H9 (cell line): Measurements from ENCODE around the gene RNF13. TPM values are rescaled to one million over a fixed set of nuclear protein-coding genes. Genes with fewer than 3 reads are reported as not detected.

ENCODE experiments used
- DNase-seq: peaks from one replicate; pipeline ENCODE4 v3.0.0-alpha.2; 2017
- H2AFZ ChIP-seq: one replicate; pipeline ENCODE4 v1.6.1; 2013; ENCODE audit warnings: mild to moderate bottlenecking, low read length, control low read depth, moderate library complexity
- H2AK5ac ChIP-seq: 2 replicates; pipeline ENCODE4 v1.6.1; 2013; ENCODE audit warnings: low read length, control low read depth, mixed read lengths; ENCODE audit not compliant: insufficient read length
- H2BK120ac ChIP-seq: one replicate; pipeline ENCODE4 v1.6.1; 2013; ENCODE audit warnings: low read depth, mild to moderate bottlenecking, low read length, control low read depth, inconsistent platforms; ENCODE audit not compliant: poor library complexity, severe bottlenecking
- H2BK12ac ChIP-seq: 2 replicates; pipeline ENCODE4 v1.6.1; 2013; ENCODE audit warnings: low read length, control low read depth, mixed read lengths, low read depth; ENCODE audit not compliant: insufficient read length
- H2BK15ac ChIP-seq: 2 replicates; pipeline ENCODE4 v1.6.1; 2013; ENCODE audit warnings: low read depth, low read length, control low read depth
- H2BK20ac ChIP-seq: one replicate; pipeline ENCODE4 v1.6.1; 2013; ENCODE audit warnings: low read depth, mild to moderate bottlenecking, low read length, control low read depth, inconsistent platforms; ENCODE audit not compliant: poor library complexity, severe bottlenecking
- H2BK5ac ChIP-seq: 2 replicates; pipeline ENCODE4 v1.6.1; 2013; ENCODE audit warnings: low read length, control low read depth, mixed read lengths; ENCODE audit not compliant: insufficient read length
- H3K14ac ChIP-seq: 2 replicates; pipeline ENCODE4 v1.6.1; 2013; ENCODE audit warnings: low read length, control low read depth; ENCODE audit not compliant: insufficient read depth
- H3K18ac ChIP-seq: 2 replicates; pipeline ENCODE4 v1.6.1; 2013; ENCODE audit warnings: low read depth, mild to moderate bottlenecking, mixed read lengths, low read length, control low read depth; ENCODE audit not compliant: insufficient read length
- H3K23ac ChIP-seq: 2 replicates; pipeline ENCODE4 v1.6.1; 2013; ENCODE audit warnings: low read length, control low read depth, mixed read lengths, low read depth; ENCODE audit not compliant: insufficient read length
- H3K23me2 ChIP-seq: 2 replicates; pipeline ENCODE4 v1.6.1; 2013; ENCODE audit warnings: low read depth, mild to moderate bottlenecking, mixed read lengths, low read length, control low read depth; ENCODE audit not compliant: insufficient read length, poor library complexity, severe bottlenecking
- H3K27ac ChIP-seq: 2 replicates; pipeline ENCODE4 v1.5.1; 2013; ENCODE audit warnings: low read length, control low read depth, mixed read lengths, low read depth; ENCODE audit not compliant: insufficient read length
- H3K27me3 ChIP-seq: 2 replicates; pipeline ENCODE4 v1.6.1; 2013; ENCODE audit warnings: low read length, control low read depth, inconsistent platforms; ENCODE audit not compliant: insufficient read depth
- H3K4ac ChIP-seq: 2 replicates; pipeline ENCODE4 v1.6.1; 2013; ENCODE audit warnings: low read depth, mild to moderate bottlenecking, control low read depth, inconsistent platforms, low read length, moderate library complexity
- H3K4me1 ChIP-seq: 2 replicates; pipeline ENCODE4 v1.6.1; 2013; ENCODE audit warnings: low read length, control low read depth, inconsistent platforms; ENCODE audit not compliant: insufficient read depth
- H3K4me2 ChIP-seq: 2 replicates; pipeline ENCODE4 v1.6.1; 2013; ENCODE audit warnings: low read length, control low read depth, mixed read lengths; ENCODE audit not compliant: insufficient read length, insufficient read depth
- H3K56ac ChIP-seq: 2 replicates; pipeline ENCODE4 v1.6.1; 2013; ENCODE audit warnings: low read depth, mild to moderate bottlenecking, mixed read lengths, low read length, control low read depth; ENCODE audit not compliant: insufficient read length
- H3K79me1 ChIP-seq: 2 replicates; pipeline ENCODE4 v1.6.1; 2013; ENCODE audit warnings: low read depth, mild to moderate bottlenecking, moderate library complexity, low read length, control low read depth, inconsistent platforms; ENCODE audit not compliant: insufficient read depth, poor library complexity, severe bottlenecking
- H3K79me2 ChIP-seq: 2 replicates; pipeline ENCODE4 v1.6.1; 2013; ENCODE audit warnings: low read length, control low read depth, inconsistent platforms; ENCODE audit not compliant: insufficient read depth
- H3K9ac ChIP-seq: 2 replicates; pipeline ENCODE4 v1.6.1; 2013; ENCODE audit warnings: low read length, control low read depth, mixed read lengths; ENCODE audit not compliant: insufficient read length; ENCODE audit errors: extremely low read depth
- H3K9me3 ChIP-seq: one replicate; pipeline ENCODE4 v1.6.1; 2013; ENCODE audit warnings: low read depth, low read length, inconsistent platforms; ENCODE audit not compliant: control insufficient read depth
- H3T11ph ChIP-seq: one replicate; pipeline ENCODE4 v1.6.1; 2013; ENCODE audit warnings: mild to moderate bottlenecking, low read length, control low read depth, inconsistent platforms
- H4K20me1 ChIP-seq: one replicate; pipeline ENCODE4 v1.6.1; 2013; ENCODE audit not compliant: control insufficient read depth, insufficient read length, insufficient read depth
- H4K5ac ChIP-seq: 2 replicates; pipeline ENCODE4 v1.6.1; 2013; ENCODE audit warnings: low read depth, mild to moderate bottlenecking, mixed read lengths, low read length, control low read depth; ENCODE audit not compliant: insufficient read length
- H4K8ac ChIP-seq: replicated peaks from 2 replicates; pipeline ENCODE4 v1.6.1; 2013; ENCODE audit warnings: low read length, control low read depth, mixed read lengths, low read depth; ENCODE audit not compliant: insufficient read length
- H4K91ac ChIP-seq: 2 replicates; pipeline ENCODE4 v1.6.1; 2013; ENCODE audit warnings: low read depth, mild to moderate bottlenecking, moderate library complexity, mixed read lengths, low read length, control low read depth; ENCODE audit not compliant: insufficient read length
- H3K27ac Mint-ChIP-seq, 3 experiments: 2 replicates in 2 of 3; 3 replicates in 1 of 3; pipeline ENCODE4 v1.8.0; 2020 to 2021; ENCODE audit warnings: mixed read lengths in 3 of 3, mild to moderate bottlenecking in 1 of 3, moderate library complexity in 1 of 3
- H3K27me3 Mint-ChIP-seq: 2 replicates; pipeline ENCODE4 v1.8.0; 2021; ENCODE audit warnings: low read depth, mild to moderate bottlenecking, moderate library complexity, mixed read lengths
- H3K36me3 Mint-ChIP-seq, 3 experiments: 2 replicates in 2 of 3; 3 replicates in 1 of 3; pipeline ENCODE4 v1.8.0; 2020 to 2021; ENCODE audit warnings: low read depth in 3 of 3, mixed read lengths in 3 of 3; ENCODE audit not compliant: insufficient read depth in 1 of 3
- H3K4me1 Mint-ChIP-seq, 2 experiments: 2 replicates each; pipeline ENCODE4 v1.8.0; 2020; ENCODE audit warnings: mixed read lengths in 2 of 2
- H3K4me3 Mint-ChIP-seq, 2 experiments: 2 replicates in 1 of 2; 3 replicates in 1 of 2; pipeline ENCODE4 v1.8.0; 2020 to 2021; ENCODE audit warnings: mild to moderate bottlenecking in 2 of 2, mixed read lengths in 2 of 2, moderate library complexity in 1 of 2
- H3K9me3 Mint-ChIP-seq, 2 experiments: 2 replicates in 1 of 2; 3 replicates in 1 of 2; pipeline ENCODE4 v1.8.0; 2020; ENCODE audit warnings: mild to moderate bottlenecking in 2 of 2, mixed read lengths in 2 of 2, moderate library complexity in 1 of 2
- CTCF ChIP-seq: fragments of 200-600 bp; sonication (generic); conservative IDR thresholded peaks from 3 replicates; pipeline ENCODE4 v1.8.0; 2021; ENCODE audit warnings: antibody characterized with exemption, mild to moderate bottlenecking
- WGBS: extraction: QIAGEN DNeasy Blood & Tissue Kit; methylation state at CpG from one replicate; pipeline ENCODE4 v1.1.7; 2013; ENCODE audit warnings: missing lambda C conversion rate, low lambda C conversion rate, mixed read lengths; ENCODE audit not compliant: insufficient read length; ENCODE audit errors: extremely low coverage; 5-methylcytosine and 5-hydroxymethylcytosine counted together
- total RNA-seq: library from RNA; stranded (reverse); gene quantifications from 2 replicates; pipeline ENCODE4 v1.2.1, GENCODE V29; 2021

The RNF13 gene
- total RNA-seq, 1 experiment from 2014 or later: 23.4 TPM

- no peak overlapping the region for H4K5ac ChIP-seq
- no peak overlapping the region for H3K23ac ChIP-seq
- no peak overlapping the region for H2BK5ac ChIP-seq
- no peak overlapping the region for H2BK12ac ChIP-seq
- no peak overlapping the region for H3K56ac ChIP-seq
- no peak overlapping the region for H3T11ph ChIP-seq
- H3K27me3 Mint-ChIP-seq: no peaks in the 10 kb centered on the region
- no peaks in the 10 kb centered on the region for H3K9me3 ChIP-seq
- no peak overlapping the region for H3K27ac ChIP-seq
- H3K79me1 ChIP-seq: no peaks in the 10 kb centered on the region
- H2BK20ac ChIP-seq: no peak overlapping the region
- no peak overlapping the region for H2AFZ ChIP-seq
- no peaks in the 10 kb centered on the region for H3K23me2 ChIP-seq
- no peak overlapping the region for H3K4me2 ChIP-seq
- no peak overlapping the region for H3K9ac ChIP-seq
- no peak overlapping the region for H3K14ac ChIP-seq
- no peak overlapping the region for H3K4me3 Mint-ChIP-seq
- no peak overlapping the region for H2BK120ac ChIP-seq
- no peak overlapping the region for H3K18ac ChIP-seq
- H3K9me3 Mint-ChIP-seq: no peaks in the 10 kb centered on the region
- no peak overlapping the region for H4K8ac ChIP-seq
- DNase-seq: no peak
- no peaks in the 10 kb centered on the region for H3K4me1 Mint-ChIP-seq
- H2AK5ac ChIP-seq: no peak overlapping the region
- no peak overlapping the region for H2BK15ac ChIP-seq
- H3K4ac ChIP-seq: no peak overlapping the region
- no peak overlapping the region for H4K91ac ChIP-seq
- no peaks in the 10 kb centered on the region for H3K27me3 ChIP-seq
- WGBS: no CpG with 5 or more reads among the region's 4 CpGs
- no peaks in the 10 kb centered on the region for H3K79me2 ChIP-seq
- no peak overlapping the region for H3K27ac Mint-ChIP-seq
- TF ChIP-seq CTCF: no peak
- no peaks in the 10 kb centered on the region for H3K36me3 Mint-ChIP-seq
- H4K20me1 ChIP-seq: no peaks in the 10 kb centered on the region
- H3K4me1 ChIP-seq: no peaks in the 10 kb centered on the region
These were observed 192.5 kb downstream of the RNF13 start for GRCh38 chr3:150005243-150006112.
